Small intestine (tissue), 7 donors: ENCODE measurements around the gene ITSN1. TPM values are rescaled to one million over a fixed set of nuclear protein-coding genes. Genes with fewer than 3 reads are reported as not detected.

Experiments used
- DNase-seq, 2 donors: peaks; one replicate each; pipeline versions ENCODE4 v3.0.0 to v3.0.0-alpha.2; 2013
- FAIRE-seq: peaks from 2 replicates; lab custom pipeline; 2012; peaks lifted over from hg19 to GRCh38; lab: Jason Lieb, UNC
- H3K27ac ChIP-seq, 3 donors: one replicate each; pipeline ENCODE4 v1.5.1; 2013; ENCODE audit warnings: low read length in 2 of 3, mild to moderate bottlenecking in 2 of 3, control low read depth in 1 of 3, inconsistent platforms in 1 of 3, low read depth in 1 of 3, moderate library complexity in 1 of 3
- H3K27me3 ChIP-seq, 3 donors: one replicate each; pipeline ENCODE4 v1.6.1; 2013; ENCODE audit warnings: low read length in 3 of 3, inconsistent platforms in 1 of 3; ENCODE audit not compliant: control insufficient read depth in 3 of 3, insufficient read depth in 3 of 3
- H3K36me3 ChIP-seq, 3 donors: one replicate each; pipeline ENCODE4 v1.6.1; 2013; ENCODE audit warnings: low read length in 3 of 3, inconsistent platforms in 1 of 3, low read depth in 1 of 3, mild to moderate bottlenecking in 1 of 3, moderate library complexity in 1 of 3; ENCODE audit not compliant: control insufficient read depth in 3 of 3, insufficient read depth in 2 of 3
- H3K4me1 ChIP-seq, 3 donors: one replicate each; pipeline ENCODE4 v1.6.1; 2013; ENCODE audit warnings: low read length in 2 of 3, inconsistent platforms in 1 of 3, low read depth in 1 of 3, mild to moderate bottlenecking in 1 of 3, moderate library complexity in 1 of 3; ENCODE audit not compliant: control insufficient read depth in 3 of 3, insufficient read depth in 2 of 3
- H3K4me3 ChIP-seq, 3 donors: one replicate each; pipeline ENCODE4 v1.5.1; 2013; ENCODE audit warnings: low read length in 3 of 3, control low read depth in 1 of 3, inconsistent platforms in 1 of 3, low read depth in 1 of 3, mild to moderate bottlenecking in 1 of 3, moderate library complexity in 1 of 3
- H3K9me3 ChIP-seq, 2 donors: one replicate each; pipeline ENCODE4 v1.6.1; 2013; ENCODE audit warnings: low read depth in 1 of 2, low read length in 1 of 2; ENCODE audit not compliant: control insufficient read depth in 2 of 2, insufficient read depth in 1 of 2
- WGBS, 3 donors: extraction: QIAGEN DNeasy Blood & Tissue Kit; methylation state at CpG; one replicate each; pipeline ENCODE4 v1.1.7; 2013; 5-methylcytosine and 5-hydroxymethylcytosine counted together
- polyA plus RNA-seq, 4 donors: library from polyadenylated mRNA; stranded (reverse) in 3 of 4; unstranded in 1 of 4; fragments of 200-250 nt in 3 of 4; fragments of 120-200 nt in 1 of 4; gene quantifications; one replicate each; pipeline versions ENCODE4 v1.2.1 to v1.2.3, GENCODE V29; 2013
- donor health status: healthy with polysubstance abuse.
- donor health status: control.
- donor health status: control.
- donor health status: Bipolar disorder and iron deficiency.
- donor health status: healthy.

The ITSN1 gene
- polyA plus RNA-seq, 4 donors: 10.5 to 38.0 (median 21.1) TPM

GRCh38 chr21:33731447-33731846 is 89.1 kb downstream of the ITSN1 start:
- Histone ChIP-seq H3K4me1 (no peaks in the 10 kb centered on the region), H3K36me3 (peaks cover 0 to 7% (median 4%) of the 10 kb centered on the region in 3 donors), H3K4me3 (no peak overlapping the region), H3K27ac (no peak overlapping the region), H3K27me3 (no peaks in the 10 kb centered on the region), H3K9me3 (no peaks in the 10 kb centered on the region)
- DNase-seq (no peak), FAIRE-seq (no peak)
- 92 to 95% (median 93%) methylated on average over 3 of the region's 3 CpGs for WGBS, 3 donors

GRCh38 chr21:33732038-33732437 is 89.7 kb downstream of the ITSN1 start:
- peaks cover 0 to 5% (median 5%) of the 10 kb centered on the region in 3 donors for H3K36me3 ChIP-seq
- H3K4me1 ChIP-seq: no peaks in the 10 kb centered on the region
- H3K4me3 ChIP-seq: no peak overlapping the region
- 82 to 89% (median 83%) methylated on average over 3 of the region's 3 CpGs for WGBS, 3 donors
- FAIRE-seq: no peak
- DNase-seq: no peak
- no peaks in the 10 kb centered on the region for H3K9me3 ChIP-seq
- no peaks in the 10 kb centered on the region for H3K27me3 ChIP-seq
- no peak overlapping the region for H3K27ac ChIP-seq

DNA sequence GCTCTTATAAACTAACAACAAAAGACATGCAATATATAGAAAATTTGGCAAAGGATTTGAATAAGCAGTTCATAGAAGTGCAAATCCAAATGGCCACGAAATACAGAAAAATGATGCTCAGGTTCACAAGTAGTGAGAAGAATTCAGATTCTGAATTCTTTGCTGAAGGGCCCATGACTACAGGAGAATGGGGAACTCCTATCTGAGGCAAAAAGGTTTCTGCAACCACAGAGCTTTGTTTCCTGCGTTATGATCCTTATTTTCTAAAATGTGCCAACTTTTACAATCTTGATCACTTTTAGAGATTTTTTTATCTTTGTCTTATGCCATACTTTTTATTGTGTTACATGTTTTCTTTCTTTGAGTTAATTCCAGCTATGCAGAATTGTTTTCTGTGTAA is 91.3 kb downstream of the ITSN1 start:
- no peaks in the 10 kb centered on the region for H3K27me3 ChIP-seq
- H3K4me1 ChIP-seq: no peaks in the 10 kb centered on the region
- H3K27ac ChIP-seq: no peak overlapping the region
- WGBS, 3 donors: 69 to 89% (median 80%) methylated on average over 2 of the region's 2 CpGs
- peaks cover 0 to 7% (median 5%) of the 10 kb centered on the region in 3 donors for H3K36me3 ChIP-seq
- FAIRE-seq (no peak), DNase-seq (no peak)
- H3K4me3 ChIP-seq: no peak overlapping the region
- H3K9me3 ChIP-seq: no peaks in the 10 kb centered on the region

- H3K27ac ChIP-seq: no peak overlapping the region
- DNase-seq (no peak), FAIRE-seq (no peak)
- no peaks in the 10 kb centered on the region for H3K9me3 ChIP-seq
- WGBS, 3 donors: 77 to 87% (median 83%) methylated on average over 3 of the region's 3 CpGs
- no peak overlapping the region for H3K4me3 ChIP-seq
- no peaks in the 10 kb centered on the region for H3K27me3 ChIP-seq
- H3K4me1 ChIP-seq: no peaks in the 10 kb centered on the region
- H3K36me3 ChIP-seq: peaks cover 0 to 6% (median 5%) of the 10 kb centered on the region in 3 donors
These were observed 92.0 kb downstream of the ITSN1 start for GRCh38 chr21:33734291-33734690.

DNA sequence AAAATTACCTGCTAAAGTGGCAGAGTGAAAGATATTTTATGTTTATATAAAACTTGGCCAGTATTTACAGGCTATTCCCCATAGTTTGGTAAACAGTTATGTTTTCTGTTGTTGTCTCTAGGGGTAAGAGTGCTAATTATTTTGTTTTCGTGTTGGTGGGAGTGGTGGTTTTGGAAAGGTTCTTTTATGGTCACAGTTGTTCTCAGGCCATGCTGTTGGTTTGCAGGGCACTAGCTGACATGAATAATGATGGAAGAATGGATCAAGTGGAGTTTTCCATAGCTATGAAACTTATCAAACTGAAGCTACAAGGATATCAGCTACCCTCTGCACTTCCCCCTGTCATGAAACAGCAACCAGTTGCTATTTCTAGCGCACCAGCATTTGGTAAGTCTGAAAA is 92.5 kb downstream of the ITSN1 start:
- no peak overlapping the region for H3K27ac ChIP-seq
- H3K9me3 ChIP-seq: no peaks in the 10 kb centered on the region
- peaks cover 0 to 6% (median 5%) of the 10 kb centered on the region in 3 donors for H3K36me3 ChIP-seq
- 78 to 91% (median 86%) methylated on average over 2 of the region's 2 CpGs for WGBS, 3 donors
- FAIRE-seq (no peak), DNase-seq (no peak)
- H3K4me1 ChIP-seq: no peaks in the 10 kb centered on the region
- no peak overlapping the region for H3K4me3 ChIP-seq
- no peaks in the 10 kb centered on the region for H3K27me3 ChIP-seq

- Histone ChIP-seq H3K27me3 (no peaks in the 10 kb centered on the region), H3K4me3 (no peak overlapping the region), H3K27ac (no peak overlapping the region), H3K9me3 (no peaks in the 10 kb centered on the region), H3K4me1 (no peaks in the 10 kb centered on the region), H3K36me3 (peaks cover 0 to 6% (median 5%) of the 10 kb centered on the region in 3 donors)
- FAIRE-seq: no peak
- DNase-seq: no peak
- 60 to 78% (median 69%) methylated on average over 3 of the region's 3 CpGs for WGBS, 3 donors
These were observed 94.3 kb downstream of the ITSN1 start for GRCh38 chr21:33736569-33736968.

GRCh38 chr21:33739701-33740100 is 97.4 kb downstream of the ITSN1 start:
- DNase-seq (no peak), FAIRE-seq (no peak)
- 84 to 88% (median 85%) methylated on average over 5 of the region's 5 CpGs for WGBS, 3 donors
- Histone ChIP-seq H3K4me3 (no peak overlapping the region), H3K27me3 (no peaks in the 10 kb centered on the region), H3K36me3 (peaks cover 0 to 6% (median 6%) of the 10 kb centered on the region in 3 donors), H3K9me3 (no peaks in the 10 kb centered on the region), H3K4me1 (no peaks in the 10 kb centered on the region), H3K27ac (no peak overlapping the region)

DNA sequence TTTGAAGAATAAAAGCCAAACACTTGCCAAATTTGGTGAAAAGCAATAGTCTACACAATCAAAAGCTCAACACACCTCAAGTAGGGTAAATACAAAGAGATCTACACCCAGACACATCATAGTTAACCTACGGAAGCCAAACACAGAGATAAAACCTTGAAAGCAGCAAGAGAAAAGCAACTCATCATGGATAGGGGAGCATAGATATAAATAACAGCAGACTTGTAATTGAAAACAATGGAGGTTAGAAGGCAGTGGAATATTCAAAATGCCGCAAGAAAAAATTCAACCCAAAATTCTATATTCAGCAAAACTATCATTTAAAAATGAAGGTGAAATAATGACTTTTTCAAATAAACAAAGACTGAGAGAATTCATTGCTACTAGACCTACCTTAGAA is 105.1 kb downstream of the ITSN1 start:
- FAIRE-seq (no peak), DNase-seq (peak in 1 of 2 donors; percentile 5)
- no peaks in the 10 kb centered on the region for H3K4me1 ChIP-seq
- 94 to 99% (median 97%) methylated on average over 2 of the region's 2 CpGs for WGBS, 3 donors
- H3K36me3 ChIP-seq: peaks cover 0 to 16% (median 1%) of the 10 kb centered on the region in 3 donors
- H3K4me3 ChIP-seq: no peak overlapping the region
- H3K9me3 ChIP-seq: peaks cover 0 to 20% of the 10 kb centered on the region in 2 donors
- no peaks in the 10 kb centered on the region for H3K27me3 ChIP-seq
- H3K27ac ChIP-seq: no peak overlapping the region

- Histone ChIP-seq H3K4me1 (no peaks in the 10 kb centered on the region), H3K27ac (no peak overlapping the region), H3K27me3 (no peaks in the 10 kb centered on the region), H3K4me3 (no peak overlapping the region), H3K36me3 (peaks cover 0 to 18% (median 1%) of the 10 kb centered on the region in 3 donors), H3K9me3 (peaks cover 0 to 20% of the 10 kb centered on the region in 2 donors)
- DNase-seq (no peak), FAIRE-seq (no peak)
- WGBS, 3 donors: 90 to 98% (median 95%) methylated on average over 3 of the region's 3 CpGs
These were observed 106.6 kb downstream of the ITSN1 start for GRCh38 chr21:33748903-33749302.
